ENCODE data around the gene ACAT1.

- no peak for TF ChIP-seq POLR2A (IDR thresholded peaks at IDR 0.05; ENCODE audit: low read depth, low read length)
- no peak for TF ChIP-seq TAF1 (IDR thresholded peaks at IDR 0.05; ENCODE audit: low read depth, low read length)
- TF ChIP-seq POLR2AphosphoS5 (IDR thresholded peaks at IDR 0.05; ENCODE audit: low read depth, low read length) = no peak
Measured at GRCh38 chr11:108128772-108129171, 7.4 kb downstream of the ACAT1 start.

Data from GM12891 (cell line).